GM12878 (cell line): ENCODE data around the gene PRUNE2. TPM values are rescaled to one million over a fixed set of nuclear protein-coding genes. Genes with fewer than 3 reads are reported as not detected.

Experiments
- ATAC-seq: fragments of 200-7000 bp; cut with Tn5 transposase; 3 replicates; pipeline ENCODE4 v1.9.1; 2020; ENCODE audit warnings: mild to moderate bottlenecking, moderate library complexity
- BruUV-seq: library from RNA; stranded (reverse); fragments of 400-500 nt; replicated peaks from 2 replicates; lab custom pipeline; 2021; lab: Mats Ljungman, UMichigan
- CTCF ChIA-PET: fragments of 300-600 bp; sonication (Branson Sonifier 250); formaldehyde crosslinking; extraction: SDS; loops from one replicate; lab custom pipeline; 2021; ENCODE audit warnings: inconsistent platforms; lab: Yijun Ruan, JAX
- POLR2A ChIA-PET: fragments of 350-600 bp; formaldehyde crosslinking; extraction: SDS; loops from one replicate; lab custom pipeline; 2021; ENCODE audit warnings: inconsistent platforms; lab: Charles Lee
- RAD21 ChIA-PET: fragments of 300-600 bp; sonication (Branson Sonifier 250); formaldehyde crosslinking; loops from one replicate; lab custom pipeline; 2023; ENCODE audit warnings: antibody characterized with exemption; ENCODE audit not compliant: unreplicated experiment; lab: Charles Lee
- SMC1A ChIA-PET: fragments of 300-600 bp; sonication (Branson Sonifier 250); formaldehyde crosslinking; loops from one replicate; lab custom pipeline; 2023; ENCODE audit not compliant: unreplicated experiment, uncharacterized antibody; lab: Charles Lee
- DNase-seq: peaks from one replicate; pipeline ENCODE4 v3.0.0-alpha.2; 2011; ENCODE audit warnings: low read depth, low spot score
- FAIRE-seq: peaks from 3 replicates; lab custom pipeline; 2011; peaks lifted over from hg19 to GRCh38; lab: Jason Lieb, UNC
- H2AFZ ChIP-seq: 2 replicates; pipeline ENCODE4 v1.6.0; 2011; ENCODE audit warnings: low read depth, low read length, control low read depth; ENCODE audit not compliant: control insufficient read depth
- H3K27ac ChIP-seq: 2 replicates; pipeline ENCODE4 v1.5.1; 2011; ENCODE audit warnings: control low read depth; ENCODE audit not compliant: control insufficient read depth, insufficient read depth
- H3K27me3 ChIP-seq, 2 experiments: replicated peaks in 1 of 2; 2 replicates each; pipeline versions ENCODE4 v1.6.0 to v1.6.1; 2011; ENCODE audit warnings: low read length in 1 of 2; ENCODE audit not compliant: control insufficient read depth in 2 of 2, insufficient read depth in 2 of 2
- H3K36me3 ChIP-seq, 2 experiments: 2 replicates each; pipeline ENCODE4 v1.5.1; 2011; ENCODE audit warnings: low read length in 1 of 2; ENCODE audit not compliant: control insufficient read depth in 2 of 2, insufficient read depth in 2 of 2
- H3K4me1 ChIP-seq: 2 replicates; pipeline ENCODE4 v1.6.1; 2011; ENCODE audit warnings: mild to moderate bottlenecking, low read length, moderate library complexity, mixed read lengths; ENCODE audit not compliant: control insufficient read depth, insufficient read depth
- H3K4me2 ChIP-seq: 2 replicates; pipeline ENCODE4 v1.6.0; 2011; ENCODE audit warnings: control low read depth; ENCODE audit not compliant: control insufficient read depth, insufficient read depth
- H3K4me3 ChIP-seq: fragments of 200-600 bp; sonication (generic); 2 replicates; pipeline ENCODE4 v1.5.1; 2016
- H3K79me2 ChIP-seq: 2 replicates; pipeline ENCODE4 v1.6.0; 2011; ENCODE audit warnings: low read length; ENCODE audit not compliant: control insufficient read depth, insufficient read depth
- H3K9ac ChIP-seq: 2 replicates; pipeline ENCODE4 v1.8.0; 2011; ENCODE audit warnings: low read length, control low read depth, mixed read lengths; ENCODE audit not compliant: control insufficient read depth, insufficient read depth
- H3K9me3 ChIP-seq: replicated peaks from 3 replicates; pipeline ENCODE4 v1.5.1; 2011; ENCODE audit warnings: mild to moderate bottlenecking, low read length; ENCODE audit not compliant: control insufficient read depth, insufficient read depth
- H4K20me1 ChIP-seq: 2 replicates; pipeline ENCODE4 v1.6.0; 2011; ENCODE audit not compliant: control insufficient read depth, insufficient read depth
- CHD4 ChIP-seq: fragments of 200-600 bp; sonication (generic); IDR thresholded peaks from 2 replicates; pipeline ENCODE4 v1.6.1; 2016; ENCODE audit warnings: mild to moderate bottlenecking
- GATAD2B ChIP-seq: fragments of 450-650 bp; conservative IDR thresholded peaks from 2 replicates; pipeline ENCODE4 v1.6.1; 2017; ENCODE audit warnings: low read depth, mild to moderate bottlenecking, moderate library complexity
- HCFC1 ChIP-seq: fragments of 150-350 bp; IDR thresholded peaks from 2 replicates; pipeline ENCODE4 v1.6.1; 2014; ENCODE audit warnings: low read length
- IRF4 ChIP-seq: IDR thresholded peaks from 2 replicates; pipeline ENCODE4 v1.6.1; 2011; ENCODE audit warnings: low read depth, low read length
- JUNB ChIP-seq: IDR thresholded peaks from 2 replicates; pipeline ENCODE4 v1.6.1; 2016; ENCODE audit warnings: antibody characterized with exemption, mild to moderate bottlenecking
- LARP7 ChIP-seq: fragments of 450-650 bp; IDR thresholded peaks from 2 replicates; pipeline ENCODE4 v1.6.1; 2017; ENCODE audit warnings: mild to moderate bottlenecking
- POLR2A ChIP-seq: IDR thresholded peaks from 2 replicates; pipeline ENCODE4 v1.6.1; 2011; ENCODE audit warnings: low read depth, mild to moderate bottlenecking, low read length
- POLR2AphosphoS5 ChIP-seq: IDR thresholded peaks from 2 replicates; pipeline ENCODE4 v1.6.1; 2011; ENCODE audit warnings: mild to moderate bottlenecking, low read length, inconsistent platforms
- SPI1 ChIP-seq: IDR thresholded peaks from 2 replicates; pipeline ENCODE4 v1.6.1; 2011; ENCODE audit warnings: low read depth, mild to moderate bottlenecking, low read length, moderate library complexity, borderline replicate concordance; ENCODE audit not compliant: insufficient read depth
- TCF12 ChIP-seq: IDR thresholded peaks from 2 replicates; pipeline ENCODE4 v1.6.1; 2011; ENCODE audit warnings: low read depth, mild to moderate bottlenecking, low read length
- TCF7 ChIP-seq: IDR thresholded peaks from 2 replicates; pipeline ENCODE4 v1.6.1; 2014; ENCODE audit warnings: antibody characterized with exemption, borderline replicate concordance
- WGBS: methylation state at CpG from one replicate; pipeline ENCODE4 v1.1.6; 2016; ENCODE audit warnings: low lambda C conversion rate; ENCODE audit not compliant: insufficient replicate concordance, insufficient coverage; ENCODE audit errors: missing lambda C conversion rate; 5-methylcytosine and 5-hydroxymethylcytosine counted together
- in situ Hi-C: fragments of 300-500 bp; cut with MboI; formaldehyde crosslinking; loops from 9 replicates; pipeline ENCODE4 v1.14.3; 2018; ENCODE audit warnings: mixed read lengths
- intact Hi-C: fragments of 100-400 bp; cut with micrococcal nuclease; formaldehyde crosslinking; loops from one replicate; pipeline ENCODE4 v1.14.2; 2022; ENCODE audit not compliant: unreplicated experiment
- polyA plus RNA-seq, 11 experiments: library from polyadenylated mRNA; depleted of rRNA in 4 of 11; unstranded in 6 of 11; stranded (reverse) in 5 of 11; fragments of >200 nt; fragmentation: Nextera tagmentation in 4 of 11; fragmentation: Illumina TruSeq in 1 of 11; extraction: Ambion mirVana in 4 of 11; extraction: Trizol in 1 of 11; gene quantifications; 1 replicate in 1 of 11; 2 replicates in 10 of 11; pipeline versions ENCODE4 v1.2.1 to v1.2.3, GENCODE V29; 2011 to 2016; ENCODE audit warnings: inconsistent platforms in 2 of 11, missing spikeins in 2 of 11, low read depth in 1 of 11
- total RNA-seq, 4 experiments: library from RNA; depleted of rRNA in 3 of 4; stranded (reverse); fragments of >200 nt in 3 of 4; fragmentation: Illumina TruSeq in 1 of 4; extraction: Trizol in 1 of 4; gene quantifications; 2 replicates each; pipeline versions ENCODE4 v1.2.1 to v1.2.3, GENCODE V29; 2013 to 2021
- TF ChIP-seq, protein P1 (sequence below): fragments of 450-650 bp; IDR thresholded peaks from 2 replicates; pipeline ENCODE4 v1.6.1; 2016; ENCODE audit warnings: mild to moderate bottlenecking
- TF ChIP-seq, protein P2 (sequence below): IDR thresholded peaks from 2 replicates; pipeline ENCODE4 v1.6.1; 2011; ENCODE audit warnings: borderline replicate concordance, low read depth, mild to moderate bottlenecking, moderate library complexity, low read length; ENCODE audit not compliant: insufficient read depth, poor library complexity, severe bottlenecking

The PRUNE2 gene
- total and polyA plus RNA-seq, 10 of the 15 experiments (the other 5 are each of a cell fraction or from before 2014, with no cell fraction given): 0.07 to 0.63 (median 0.25) TPM

DNA sequence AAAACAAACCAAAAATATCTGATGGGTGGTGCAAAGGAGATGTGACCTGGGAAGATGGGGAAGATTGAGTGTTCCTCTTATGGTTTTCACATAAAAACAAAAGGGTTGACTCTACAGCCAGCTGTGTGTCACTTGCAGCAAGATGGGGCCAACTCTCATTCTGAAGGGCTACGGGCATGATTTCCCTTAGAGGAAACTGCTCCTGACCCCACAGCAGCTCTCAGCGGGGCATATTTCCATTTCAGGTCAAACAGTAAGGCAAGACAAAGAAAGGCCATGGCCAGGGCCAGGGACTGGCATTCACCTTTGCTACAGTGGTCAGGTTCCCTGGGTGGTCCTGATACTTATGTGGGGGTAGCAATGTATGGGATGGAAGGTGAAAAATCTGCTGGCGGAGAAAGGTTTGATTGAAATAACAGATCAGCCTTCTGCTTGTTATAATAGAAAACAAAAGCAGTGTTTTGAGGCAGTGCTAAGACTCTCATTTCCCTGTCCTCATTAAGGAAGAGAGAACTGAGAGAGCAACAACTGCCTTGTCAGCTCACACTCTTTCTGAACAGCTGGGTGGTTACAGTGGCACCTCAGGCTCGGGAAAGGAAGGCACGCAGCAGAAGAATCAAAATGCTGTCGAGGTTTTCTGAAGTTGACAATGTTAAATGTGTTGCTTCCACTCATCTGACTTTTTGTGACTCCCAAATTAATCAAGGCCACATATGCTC is 262.4 kb downstream of the PRUNE2 start:
- Histone ChIP-seq H3K4me3 (peak overlapping the region; percentile 31), H3K9me3 (no peaks in the 10 kb centered on the region), H2AFZ (peak overlapping the region; percentile 68), H4K20me1 (no peaks in the 10 kb centered on the region), H3K4me1 (peaks cover 19% of the 10 kb centered on the region), H3K4me2 (peak overlapping the region; percentile 91), H3K9ac (peak overlapping the region; percentile 59), H3K27me3 (no peaks in the 10 kb centered on the region), H3K36me3 (no peaks in the 10 kb centered on the region), H3K27ac (peak overlapping the region; percentile 77), H3K79me2 (no peaks in the 10 kb centered on the region)
- peak; percentile 84 for FAIRE-seq
- RAD21 ChIA-PET: no interaction called here
- CTCF ChIA-PET: interaction anchor here (1.3 kb wide), 1 partner anchor 15 kb away, joined by 4 read pairs; no protein-coding TSS in a partner anchor
- 21% methylated on average over 6 of the region's 6 CpGs for WGBS
- BruUV-seq: no TSS peak
- ATAC-seq: peak; percentile 80
- intact Hi-C loops (no loop called here), in situ Hi-C loops (no loop called here)
- no peak for DNase-seq
- TF ChIP-seq JUNB: no peak
- TF ChIP-seq POLR2A: peak; percentile 62
- TF ChIP-seq IRF4: peak; percentile 46; the same call in 1 of the 2 replicates
- peak; percentile 73 for TF ChIP-seq SPI1
- 0 out of 2 replicates have a peak, but pooled peaks have one; percentile 43 for TF ChIP-seq TCF12
- SMC1A ChIA-PET: interaction anchor here (0.9 to 1.1 kb wide), 3 partner anchors 11 to 51 kb away, joined by 3 to 5 read pairs (median 3); no protein-coding TSS in a partner anchor
- POLR2A ChIA-PET: no interaction called here

DNA sequence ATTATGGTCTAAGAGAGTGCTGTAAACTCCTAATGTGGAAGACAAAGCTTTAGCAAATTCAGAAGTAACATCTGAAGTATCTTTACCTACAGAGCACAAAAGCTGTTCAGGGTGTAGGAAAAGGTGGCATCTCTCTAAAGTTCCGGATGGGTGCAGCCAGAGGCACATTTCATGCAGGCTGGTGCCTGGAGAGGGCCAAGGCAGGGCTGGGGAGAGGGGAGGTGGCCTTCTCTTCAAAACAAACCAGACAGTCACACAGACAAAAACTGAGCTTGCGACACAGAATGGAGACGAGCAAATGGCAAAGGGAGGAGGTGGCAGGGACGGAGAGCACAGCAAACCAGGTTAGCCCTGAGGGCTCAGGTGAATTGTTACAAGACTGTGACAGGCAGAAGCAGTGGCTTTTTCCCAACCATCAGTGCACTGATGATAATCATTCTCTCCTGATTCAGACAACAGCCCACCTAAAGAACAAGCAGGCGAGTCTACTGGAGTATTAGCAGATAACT is 263.2 kb downstream of the PRUNE2 start:
- H3K9ac ChIP-seq: no peak overlapping the region; the same call in 1 of the 2 replicates
- no peaks in the 10 kb centered on the region for H4K20me1 ChIP-seq
- CTCF ChIA-PET: interaction anchor here (1.3 kb wide), 1 partner anchor 16 kb away, joined by 3 read pairs; no protein-coding TSS in a partner anchor
- H3K4me3 ChIP-seq: no peak overlapping the region; the same call in 1 of the 2 replicates
- H2AFZ ChIP-seq: peak overlapping the region; percentile 20; the same call in 1 of the 2 replicates
- no peaks in the 10 kb centered on the region for H3K36me3 ChIP-seq
- H3K27me3 ChIP-seq: no peaks in the 10 kb centered on the region
- FAIRE-seq: no peak
- H3K79me2 ChIP-seq: no peaks in the 10 kb centered on the region
- intact Hi-C loops: no loop called here
- peak overlapping the region; percentile 45; the same call in 1 of the 2 replicates for H3K4me2 ChIP-seq
- no peaks in the 10 kb centered on the region for H3K9me3 ChIP-seq
- peaks cover 19% of the 10 kb centered on the region for H3K4me1 ChIP-seq
- H3K27ac ChIP-seq: peak overlapping the region; percentile 77
- SMC1A ChIA-PET: interaction anchor here (0.9 kb wide), 1 partner anchor 50 kb away, joined by 3 read pairs; no protein-coding TSS in a partner anchor
- in situ Hi-C loops: no loop called here
- BruUV-seq: no TSS peak
- RAD21 ChIA-PET: no interaction called here
- WGBS: 96% methylated on average over 5 of the region's 5 CpGs
- POLR2A ChIA-PET: no interaction called here
- DNase-seq: no peak
- ATAC-seq: no peak
- no peak for TF ChIP-seq TCF7
- no peak for TF ChIP-seq GATAD2B
- no peak for TF ChIP-seq LARP7
- TF ChIP-seq POLR2AphosphoS5: no peak
- TF ChIP-seq HCFC1: no peak
- TF ChIP-seq, protein P1, sequence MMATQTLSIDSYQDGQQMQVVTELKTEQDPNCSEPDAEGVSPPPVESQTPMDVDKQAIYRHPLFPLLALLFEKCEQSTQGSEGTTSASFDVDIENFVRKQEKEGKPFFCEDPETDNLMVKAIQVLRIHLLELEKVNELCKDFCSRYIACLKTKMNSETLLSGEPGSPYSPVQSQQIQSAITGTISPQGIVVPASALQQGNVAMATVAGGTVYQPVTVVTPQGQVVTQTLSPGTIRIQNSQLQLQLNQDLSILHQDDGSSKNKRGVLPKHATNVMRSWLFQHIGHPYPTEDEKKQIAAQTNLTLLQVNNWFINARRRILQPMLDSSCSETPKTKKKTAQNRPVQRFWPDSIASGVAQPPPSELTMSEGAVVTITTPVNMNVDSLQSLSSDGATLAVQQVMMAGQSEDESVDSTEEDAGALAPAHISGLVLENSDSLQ: no peak
- no peak for TF ChIP-seq CHD4
- TF ChIP-seq, protein P2, sequence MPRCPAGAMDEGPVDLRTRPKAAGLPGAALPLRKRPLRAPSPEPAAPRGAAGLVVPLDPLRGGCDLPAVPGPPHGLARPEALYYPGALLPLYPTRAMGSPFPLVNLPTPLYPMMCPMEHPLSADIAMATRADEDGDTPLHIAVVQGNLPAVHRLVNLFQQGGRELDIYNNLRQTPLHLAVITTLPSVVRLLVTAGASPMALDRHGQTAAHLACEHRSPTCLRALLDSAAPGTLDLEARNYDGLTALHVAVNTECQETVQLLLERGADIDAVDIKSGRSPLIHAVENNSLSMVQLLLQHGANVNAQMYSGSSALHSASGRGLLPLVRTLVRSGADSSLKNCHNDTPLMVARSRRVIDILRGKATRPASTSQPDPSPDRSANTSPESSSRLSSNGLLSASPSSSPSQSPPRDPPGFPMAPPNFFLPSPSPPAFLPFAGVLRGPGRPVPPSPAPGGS: no peak
